IPS-18c (cell line): Measurements from ENCODE around the gene TBX6.

Source experiments
- H3K4me3 ChIP-seq: 2 replicates; pipeline ENCODE4 v1.7.0; 2013; ENCODE audit warnings: low read depth, mild to moderate bottlenecking, low read length, moderate library complexity; ENCODE audit not compliant: insufficient read depth
- H3K9me3 ChIP-seq: one replicate; pipeline ENCODE4 v1.6.1; 2013; ENCODE audit warnings: mild to moderate bottlenecking, low read length, moderate library complexity; ENCODE audit not compliant: control insufficient read depth, insufficient read depth

TBX6 gene

GRCh38 chr16:30078744-30079143 is 13.0 kb downstream of the TBX6 start:
- H3K9me3 ChIP-seq = no peaks in the 10 kb centered on the region
- H3K4me3 ChIP-seq = no peak overlapping the region

GRCh38 chr16:30077656-30078055 is 14.1 kb downstream of the TBX6 start:
- no peak overlapping the region for H3K4me3 ChIP-seq
- no peaks in the 10 kb centered on the region for H3K9me3 ChIP-seq

- H3K9me3 ChIP-seq = no peaks in the 10 kb centered on the region
These were observed 15.4 kb downstream of the TBX6 start for GRCh38 chr16:30076276-30076791.

GRCh38 chr16:30075503-30076275 is 16.0 kb downstream of the TBX6 start, which contains the start of gene PPP4C:
PPP4C (plus strand) TSS chr16:30075994; CDS start chr16:30076378, 384 bp downstream.
- Histone ChIP-seq H3K9me3 (no peaks in the 10 kb centered on the region), H3K4me3 (peak within 1 kb of the TSS; percentile 90)

More at GRCh38 chr16:30076276-30076791, 15.4 kb downstream of the TBX6 start:
- peak overlapping the region; percentile 90 for H3K4me3 ChIP-seq

GRCh38 chr16:30070490-30070889 is 21.2 kb downstream of the TBX6 start:
- H3K4me3 ChIP-seq = no peak overlapping the region
- peaks cover 2% of the 10 kb centered on the region for H3K9me3 ChIP-seq

GRCh38 chr16:30069611-30070462 is 21.9 kb downstream of the TBX6 start:
- H3K4me3 ChIP-seq = no peak overlapping the region
- peaks cover 2% of the 10 kb centered on the region for H3K9me3 ChIP-seq

GRCh38 chr16:30068750-30069610 is 22.7 kb downstream of the TBX6 start:
- Histone ChIP-seq H3K9me3 (peaks cover 2% of the 10 kb centered on the region), H3K4me3 (no peak overlapping the region)

GRCh38 chr16:30068333-30068732 is 23.4 kb downstream of the TBX6 start:
- Histone ChIP-seq H3K4me3 (no peak overlapping the region; the same call in 1 of the 2 replicates), H3K9me3 (peaks cover 2% of the 10 kb centered on the region)

- Histone ChIP-seq H3K4me3 (no peak overlapping the region; the same call in 1 of the 2 replicates), H3K9me3 (peaks cover 2% of the 10 kb centered on the region)
These were observed 24.2 kb downstream of the TBX6 start for GRCh38 chr16:30067584-30067916.

GRCh38 chr16:30066761-30067583 is 24.8 kb downstream of the TBX6 start:
- peaks cover 2% of the 10 kb centered on the region for H3K9me3 ChIP-seq
- peak overlapping the region; percentile 95 for H3K4me3 ChIP-seq

GRCh38 chr16:30065943-30066760 is 25.6 kb downstream of the TBX6 start:
- peaks cover 2% of the 10 kb centered on the region for H3K9me3 ChIP-seq
- peak overlapping the region; percentile 95 for H3K4me3 ChIP-seq

GRCh38 chr16:30065102-30065942 is 26.4 kb downstream of the TBX6 start, which contains the start of gene ALDOA:
ALDOA (plus strand) TSS chr16:30065760; CDS start chr16:30066898, 1,138 bp downstream.
- peak within 1 kb of the TSS; percentile 95 for H3K4me3 ChIP-seq
- peaks cover 2% of the 10 kb centered on the region for H3K9me3 ChIP-seq

GRCh38 chr16:30064729-30065101 is 27.0 kb downstream of the TBX6 start:
- Histone ChIP-seq H3K4me3 (peak overlapping the region; percentile 95), H3K9me3 (peaks cover 2% of the 10 kb centered on the region)

GRCh38 chr16:30063893-30064728 is 27.6 kb downstream of the TBX6 start:
- H3K4me3 ChIP-seq = peak overlapping the region; percentile 95
- H3K9me3 ChIP-seq = peaks cover 2% of the 10 kb centered on the region
